Endometrium (tissue), 2 donors: ENCODE results near the gene CARS1.

Source experiments
- FAIRE-seq: peaks from 2 replicates; lab custom pipeline; 2012; peaks lifted over from hg19 to GRCh38; lab: Jason Lieb, UNC
- donor health status: control.
- donor health status: control.

CARS1 gene

DNA sequence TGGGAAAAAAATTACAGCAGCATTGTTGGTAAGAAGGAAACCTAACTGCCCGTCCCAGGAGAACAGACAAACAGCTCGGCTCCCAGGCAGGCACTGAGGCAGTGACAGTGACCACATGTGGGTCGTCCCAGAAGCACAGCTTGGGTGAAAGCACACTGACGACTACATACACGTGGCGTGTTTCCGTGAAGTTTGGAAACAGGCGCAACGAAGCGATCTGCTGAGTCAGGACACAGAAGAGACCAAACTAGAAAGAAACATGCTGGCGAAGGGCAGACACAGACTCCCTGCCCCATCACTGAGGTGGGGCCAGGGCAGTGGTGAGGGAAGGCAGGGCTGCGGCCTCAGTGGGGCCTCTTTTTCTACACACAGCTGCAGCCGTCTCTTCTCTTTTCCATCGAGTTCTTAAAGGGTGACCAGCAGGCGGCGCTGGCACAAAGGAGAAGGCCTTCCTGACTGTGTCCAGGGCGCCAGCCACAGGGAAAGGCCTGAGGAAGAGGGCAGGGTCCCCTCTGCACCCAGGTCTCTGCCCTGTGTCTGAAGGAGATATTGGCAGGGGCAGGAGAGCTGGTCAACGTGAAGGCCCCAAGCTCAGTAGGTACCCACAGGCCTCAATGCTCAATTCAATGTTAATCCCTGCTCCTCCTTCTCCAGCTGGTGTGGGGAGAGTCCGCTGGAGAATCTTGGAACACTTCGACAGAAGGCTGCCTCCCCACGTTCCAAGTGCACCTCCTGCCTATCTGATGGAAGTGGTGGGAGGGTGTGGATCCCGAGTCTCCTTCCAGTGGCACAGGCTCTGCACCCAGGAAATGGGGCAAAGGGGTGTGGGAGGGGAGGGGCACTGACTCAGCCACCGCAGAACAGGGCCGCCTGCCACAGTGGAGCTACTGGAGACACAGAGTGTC is 19.9 kb downstream of the CARS1 start:
- no peak for FAIRE-seq

DNA sequence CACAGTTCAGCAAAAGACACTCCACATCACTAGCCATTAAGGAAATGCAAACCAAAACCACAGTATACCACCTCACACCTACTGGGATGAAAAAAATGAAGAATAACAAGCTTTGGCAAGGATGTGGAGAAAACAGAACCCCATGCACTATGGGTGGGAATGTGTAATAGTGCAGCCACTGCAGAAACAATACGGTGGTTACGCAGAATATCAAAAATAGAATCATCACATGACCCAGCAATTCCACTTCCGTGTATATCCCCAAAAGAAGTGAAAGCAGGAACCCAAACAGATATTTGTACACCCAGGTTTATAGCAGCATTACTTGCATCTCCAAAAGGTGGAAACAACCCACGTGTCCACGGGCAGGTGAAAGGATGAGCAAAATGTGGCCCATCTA is 20.8 kb downstream of the CARS1 start:
- no peak for FAIRE-seq

DNA sequence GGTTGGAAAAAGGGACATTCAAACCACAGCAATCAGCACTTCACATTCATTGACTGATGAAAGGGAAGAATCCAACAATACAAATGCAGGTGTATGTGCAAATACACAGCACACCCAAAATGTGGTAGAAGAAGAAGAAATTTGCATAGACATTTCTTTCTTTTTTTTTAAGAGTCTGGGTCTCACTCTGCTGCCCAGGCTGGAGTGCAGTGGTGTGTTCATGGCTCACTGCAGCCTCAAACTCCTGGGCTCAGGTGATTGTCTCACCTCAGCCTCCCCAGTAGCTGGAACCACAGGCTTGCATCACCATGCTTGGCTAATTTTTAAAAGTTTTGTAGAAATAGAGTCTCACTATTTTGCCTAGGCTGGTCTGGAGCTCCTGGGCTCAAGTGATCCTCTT is 21.9 kb downstream of the CARS1 start:
- FAIRE-seq = no peak

DNA sequence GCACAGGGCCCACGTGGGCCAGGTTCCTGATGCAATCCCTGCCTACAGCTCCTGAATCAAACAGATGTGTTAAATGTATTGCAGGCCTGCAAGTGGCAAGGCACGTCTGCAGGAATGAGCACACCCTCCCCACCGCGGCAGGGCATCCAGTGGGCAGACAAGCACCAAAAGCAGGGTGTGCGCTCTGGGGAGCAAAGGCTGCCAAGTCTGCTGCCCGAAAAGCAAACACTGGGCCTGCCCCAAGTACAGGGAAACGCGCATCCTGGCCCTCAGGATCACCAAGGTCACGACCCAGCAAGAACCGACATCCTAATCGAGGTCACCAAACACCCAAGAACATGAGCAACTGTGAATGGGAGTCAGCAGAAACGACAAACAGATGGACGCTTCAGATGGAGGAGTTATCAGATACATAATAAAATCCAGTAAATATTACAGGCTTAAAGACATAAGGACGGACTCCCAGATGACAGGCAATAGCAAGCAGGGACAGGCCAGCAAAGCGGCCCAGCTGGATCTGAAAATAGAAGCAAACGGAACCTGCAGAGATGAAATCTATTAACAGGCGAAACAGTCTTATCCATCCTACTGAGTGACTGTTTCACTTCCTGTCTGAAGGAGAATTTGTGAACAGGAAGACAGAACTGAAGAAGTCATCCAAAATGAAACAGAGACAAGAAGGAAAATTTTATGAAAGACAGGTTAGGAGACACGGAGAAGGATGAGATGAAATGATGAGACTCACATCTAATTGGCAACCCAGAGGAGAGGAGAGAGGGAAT is 26.7 kb downstream of the CARS1 start:
- FAIRE-seq = no peak

DNA sequence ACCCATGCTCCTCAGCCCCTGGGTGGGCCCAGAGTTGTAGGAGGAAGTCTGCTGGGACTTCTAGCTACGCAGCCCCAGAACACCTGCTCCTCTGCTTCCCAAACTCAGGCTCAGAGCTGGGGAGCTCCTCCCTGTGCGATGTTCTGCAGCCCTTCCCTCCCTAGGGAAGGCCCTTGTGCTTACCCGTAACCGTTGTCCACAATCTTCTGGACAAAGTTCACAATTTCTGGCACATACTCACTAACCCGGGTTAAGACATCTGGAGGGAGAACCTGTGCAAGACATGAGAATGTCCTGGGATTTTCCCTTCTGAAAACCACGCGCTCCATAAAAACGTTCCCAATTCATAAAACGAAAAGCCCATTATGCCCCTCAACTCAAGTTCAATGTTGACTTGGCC is 28.4 kb downstream of the CARS1 start:
- FAIRE-seq = no peak

DNA sequence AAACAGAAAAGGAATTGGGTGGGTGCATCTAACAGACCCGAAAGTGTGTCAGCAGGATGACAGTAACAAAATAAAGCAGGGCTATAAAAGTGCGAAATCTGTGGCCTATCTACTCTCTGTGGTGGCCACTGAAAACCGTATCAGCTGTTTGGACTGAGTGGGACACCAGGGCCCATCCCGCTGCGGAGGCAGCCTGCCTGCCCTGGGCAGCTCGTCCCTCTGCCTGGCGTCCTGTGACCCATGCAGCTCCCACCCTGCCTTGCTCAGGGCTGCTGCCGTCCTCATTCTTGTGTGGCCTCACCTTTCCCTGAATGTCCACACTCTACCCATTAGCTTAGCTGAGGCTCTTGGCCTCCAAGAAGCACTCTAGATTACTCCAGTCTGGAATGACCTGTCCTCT is 30.4 kb downstream of the CARS1 start:
- no peak for FAIRE-seq

DNA sequence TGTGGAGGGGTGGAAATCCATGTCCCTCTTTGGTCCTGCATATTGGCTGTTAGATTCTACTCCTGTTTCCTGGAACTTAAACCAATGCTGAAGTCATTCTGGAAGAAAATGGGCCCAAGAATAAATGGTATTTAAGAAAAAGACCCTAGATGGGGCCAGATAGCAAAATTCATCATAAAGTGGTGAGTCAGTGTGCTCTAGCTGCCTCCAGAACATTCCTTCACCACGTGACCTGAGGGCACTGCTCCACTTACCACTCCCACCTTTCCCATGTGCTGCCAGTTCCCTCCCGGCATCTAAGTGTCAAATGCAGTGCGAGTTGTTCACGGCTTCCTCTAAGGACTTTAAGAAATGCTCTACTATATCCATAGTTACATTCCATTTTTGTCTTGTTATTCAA is 34.2 kb downstream of the CARS1 start:
- no peak for FAIRE-seq

DNA sequence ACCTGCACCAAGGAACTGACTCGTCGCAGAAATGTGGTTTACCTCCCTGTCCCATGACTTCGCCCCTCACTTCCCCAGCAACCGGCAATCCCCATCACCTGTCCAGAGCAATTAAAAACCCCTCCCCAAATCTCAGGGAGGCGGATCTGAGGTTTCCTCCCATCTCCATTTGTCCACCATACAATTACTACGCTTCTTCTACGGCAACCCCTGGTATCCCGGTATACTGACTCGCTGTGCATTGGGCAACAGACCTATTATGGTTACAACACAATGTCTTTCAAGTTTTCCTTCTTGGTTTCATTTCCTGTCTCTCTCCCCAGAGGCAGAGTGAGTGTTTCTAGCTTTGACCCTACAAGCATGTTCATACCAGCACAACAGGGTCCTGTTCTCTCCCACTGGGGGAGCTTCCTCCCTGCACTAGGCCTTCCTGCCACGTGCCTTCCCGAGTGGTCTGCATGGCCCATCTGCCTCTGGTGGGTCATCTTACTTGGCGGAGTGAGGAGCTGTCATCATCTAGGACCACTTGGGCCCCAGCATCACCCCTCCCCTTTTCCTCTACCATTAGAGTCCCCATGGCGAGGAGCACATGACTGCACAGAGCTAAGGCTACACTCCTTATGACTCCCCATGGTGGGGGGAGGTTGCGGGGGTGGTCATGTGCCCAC is 34.8 kb downstream of the CARS1 start:
- no peak for FAIRE-seq

DNA sequence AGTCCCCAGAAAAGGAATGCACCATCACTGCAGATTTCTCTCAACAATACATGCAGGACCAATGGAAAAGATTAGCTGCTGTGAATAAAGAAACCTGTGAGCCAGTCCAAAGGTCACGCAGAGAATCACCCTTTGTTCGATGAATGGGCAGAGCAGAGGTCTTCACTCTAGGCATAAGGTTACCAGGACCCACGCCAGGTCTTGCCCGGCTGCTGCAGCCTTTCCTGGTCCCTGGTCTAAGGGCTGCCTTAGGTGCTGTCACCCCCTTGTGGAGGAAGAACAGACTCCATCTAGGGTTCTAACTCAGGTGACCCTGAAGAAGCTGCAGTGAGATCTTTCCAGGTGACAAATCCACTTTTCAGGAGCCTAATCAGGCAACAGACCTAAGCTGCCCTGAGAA is 36.1 kb downstream of the CARS1 start:
- FAIRE-seq = no peak

DNA sequence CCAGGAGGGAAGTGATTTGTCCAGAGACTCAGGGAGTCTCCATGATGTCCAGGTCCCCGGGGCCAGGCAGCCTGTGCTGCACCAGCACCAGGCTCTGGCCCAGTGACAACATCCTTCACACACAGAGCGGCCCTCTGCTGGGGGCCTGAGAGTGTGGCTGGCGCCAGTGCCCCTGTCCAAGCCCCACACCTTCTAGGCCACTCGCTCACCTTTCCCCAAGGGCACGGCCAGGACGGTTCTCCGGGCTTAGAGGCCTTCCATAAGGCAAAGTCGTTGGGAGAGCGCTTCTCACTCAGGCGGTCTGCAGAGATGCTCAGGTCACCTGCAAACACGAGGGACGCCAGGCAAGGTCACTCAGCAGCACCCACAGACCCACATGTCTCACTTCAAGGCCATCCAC is 37.2 kb downstream of the CARS1 start:
- FAIRE-seq = no peak

DNA sequence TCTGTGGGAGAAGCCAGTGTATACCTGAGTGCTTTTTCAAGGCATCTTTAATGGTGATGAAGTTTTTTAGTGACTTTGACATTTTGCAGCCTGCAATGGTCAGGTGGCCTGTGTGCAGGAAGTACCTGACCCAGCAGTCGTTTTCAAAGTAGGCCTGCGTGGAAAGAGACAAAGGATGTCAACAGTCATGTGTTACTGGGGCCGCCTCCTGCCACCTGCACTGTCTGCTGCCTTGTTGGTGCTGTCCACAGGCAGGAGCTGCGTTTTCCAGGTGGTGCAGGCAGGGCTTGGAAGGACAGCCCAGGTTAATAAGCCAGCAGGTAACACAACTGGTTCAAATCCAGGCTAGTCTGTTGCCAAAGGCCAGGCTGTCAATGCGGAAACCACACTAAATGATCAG is 38.6 kb downstream of the CARS1 start:
- no peak for FAIRE-seq

DNA sequence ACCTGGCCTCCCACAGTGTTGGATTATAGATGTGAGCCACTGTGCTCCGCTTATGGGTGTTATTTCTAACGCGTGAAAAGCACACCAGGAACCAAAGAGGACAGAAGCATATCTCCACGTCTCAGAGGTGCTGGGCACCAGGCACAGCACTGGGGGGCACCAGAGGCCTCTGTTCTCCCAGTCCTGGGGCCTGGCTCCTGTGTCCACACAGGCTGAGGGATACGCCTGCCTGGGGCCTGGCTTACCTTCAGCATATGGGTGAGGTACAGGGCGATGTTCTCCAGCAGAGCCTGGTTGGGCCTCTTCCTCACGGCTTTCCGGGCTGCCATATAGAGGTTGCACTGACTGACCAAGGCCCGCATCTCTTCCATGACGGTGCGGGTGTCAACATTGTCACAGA is 40.4 kb downstream of the CARS1 start:
- FAIRE-seq = no peak

DNA sequence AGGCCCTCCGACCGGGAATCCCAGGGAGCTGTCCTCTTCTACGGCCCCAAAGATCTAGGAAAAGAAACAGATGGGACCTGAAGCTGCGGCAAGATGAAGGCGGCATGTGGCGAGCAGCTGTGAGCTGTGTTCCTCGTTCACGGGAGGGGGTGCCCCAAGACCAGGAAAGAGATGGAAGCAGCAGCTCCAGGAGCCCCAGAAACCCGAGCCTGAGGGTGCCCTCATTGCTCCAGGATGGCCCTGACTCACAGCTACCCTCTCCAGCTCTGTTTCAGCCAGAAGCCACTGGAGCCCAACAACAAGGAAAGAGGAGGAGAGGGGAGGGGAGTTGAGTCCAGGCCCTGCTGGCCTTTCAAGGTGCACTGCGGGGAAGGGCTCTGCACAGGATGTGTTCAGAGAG is 41.4 kb downstream of the CARS1 start:
- no peak for FAIRE-seq

DNA sequence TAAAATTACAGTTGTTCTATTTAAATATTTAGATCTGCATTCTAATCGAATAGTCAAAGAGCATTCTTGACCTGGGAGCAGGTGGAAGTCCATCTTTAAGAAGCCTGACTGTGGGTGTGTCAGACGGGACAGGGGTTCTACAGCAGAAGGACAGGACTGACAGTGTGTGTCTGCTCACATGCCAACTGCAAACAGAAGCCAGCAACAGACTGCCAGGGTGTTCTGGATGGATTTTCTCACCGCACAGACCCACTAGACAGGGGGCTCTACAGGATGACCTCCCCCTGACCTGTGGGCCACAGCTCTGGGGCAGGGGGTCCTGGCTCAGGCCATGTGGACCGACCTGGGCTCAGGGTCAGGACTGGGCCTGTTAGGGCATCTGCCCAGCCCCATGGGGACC is 42.3 kb downstream of the CARS1 start:
- FAIRE-seq = no peak

DNA sequence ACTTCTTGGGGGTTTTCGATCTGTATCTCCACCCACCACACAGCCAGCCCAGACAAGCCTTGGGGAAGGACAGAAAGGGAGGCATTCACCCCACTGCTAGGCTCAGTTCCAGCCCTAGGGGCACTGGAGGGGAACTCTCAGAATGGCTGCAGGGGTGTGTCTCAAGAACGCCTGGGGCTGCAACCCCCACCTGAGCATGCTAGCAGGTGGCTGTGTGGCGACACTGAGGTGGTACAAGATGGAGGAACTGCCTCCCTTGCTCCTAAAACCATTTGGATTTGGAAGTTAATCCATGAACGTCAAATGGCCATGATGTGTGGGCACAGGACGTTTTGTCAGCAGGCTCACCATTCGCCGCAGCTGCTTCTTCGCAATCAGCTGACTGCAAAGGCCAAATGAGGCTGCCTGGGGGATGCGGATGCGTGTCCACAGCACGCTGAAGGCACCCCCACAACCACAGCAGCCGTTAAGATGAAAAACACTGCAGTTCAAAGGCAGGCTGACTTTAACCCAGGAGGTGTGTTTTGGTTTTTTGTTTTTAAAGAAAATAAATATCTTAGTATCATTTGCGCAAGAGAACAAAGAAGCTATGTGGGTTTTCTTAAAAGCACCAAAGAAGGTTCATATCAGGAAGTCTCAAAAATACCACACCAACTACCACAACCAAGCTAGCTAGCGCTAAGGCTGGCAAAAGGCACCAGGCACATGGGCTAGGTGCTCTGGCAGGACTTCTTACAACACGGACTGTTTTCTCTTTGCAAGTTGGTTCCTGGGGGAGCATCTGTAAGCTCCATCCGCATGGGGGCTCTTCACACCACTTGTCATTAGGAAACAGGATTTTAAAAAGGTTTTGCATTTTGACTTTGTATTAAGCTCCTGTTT is 42.9 kb downstream of the CARS1 start:
- FAIRE-seq = no peak

DNA sequence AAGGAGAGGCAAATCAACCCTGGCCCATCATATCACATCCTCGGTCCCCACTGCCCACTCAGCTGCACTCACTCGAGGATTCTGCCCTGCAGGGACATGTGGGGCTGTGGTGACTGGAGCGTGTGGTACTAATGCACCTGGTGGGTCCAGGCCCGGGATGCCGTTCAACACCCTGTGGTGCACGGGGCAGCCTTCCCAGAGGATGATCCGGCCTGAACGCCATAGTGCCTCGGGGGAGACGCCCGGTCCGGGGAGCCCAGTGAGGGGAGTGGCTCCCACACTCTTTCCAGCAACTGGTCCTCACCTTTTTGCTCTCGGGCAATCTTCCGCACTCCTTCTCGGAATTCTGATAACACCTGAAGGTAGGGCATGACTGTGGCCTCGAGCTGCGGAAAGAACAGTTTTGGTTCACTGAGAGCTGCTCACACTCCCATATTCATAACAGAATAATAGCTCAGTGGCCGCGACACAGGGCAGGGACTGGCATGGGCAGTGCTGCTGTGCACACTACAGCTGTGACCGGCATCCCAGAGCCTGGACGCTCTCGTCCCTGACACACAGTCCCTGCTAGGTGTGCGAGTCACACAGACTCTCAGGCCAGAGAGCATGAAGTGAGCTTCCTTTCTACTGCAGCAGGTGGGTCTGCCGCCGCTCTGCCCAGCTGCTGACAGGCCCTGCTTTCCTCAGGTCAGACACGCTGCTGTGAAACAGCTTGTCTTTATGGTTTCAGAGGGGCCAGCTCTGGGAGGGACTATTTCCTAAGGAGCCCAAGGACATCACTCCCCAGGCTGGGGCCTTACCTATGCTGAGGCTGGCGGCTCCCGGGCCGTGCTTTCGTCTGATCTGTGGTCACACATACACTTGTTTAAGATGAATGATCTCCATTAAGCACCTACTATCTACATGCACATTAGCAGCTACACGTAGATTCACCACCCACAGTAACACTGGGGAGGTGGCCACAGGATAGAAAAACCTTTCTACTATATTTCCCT is 45.0 kb downstream of the CARS1 start:
- FAIRE-seq = no peak

DNA sequence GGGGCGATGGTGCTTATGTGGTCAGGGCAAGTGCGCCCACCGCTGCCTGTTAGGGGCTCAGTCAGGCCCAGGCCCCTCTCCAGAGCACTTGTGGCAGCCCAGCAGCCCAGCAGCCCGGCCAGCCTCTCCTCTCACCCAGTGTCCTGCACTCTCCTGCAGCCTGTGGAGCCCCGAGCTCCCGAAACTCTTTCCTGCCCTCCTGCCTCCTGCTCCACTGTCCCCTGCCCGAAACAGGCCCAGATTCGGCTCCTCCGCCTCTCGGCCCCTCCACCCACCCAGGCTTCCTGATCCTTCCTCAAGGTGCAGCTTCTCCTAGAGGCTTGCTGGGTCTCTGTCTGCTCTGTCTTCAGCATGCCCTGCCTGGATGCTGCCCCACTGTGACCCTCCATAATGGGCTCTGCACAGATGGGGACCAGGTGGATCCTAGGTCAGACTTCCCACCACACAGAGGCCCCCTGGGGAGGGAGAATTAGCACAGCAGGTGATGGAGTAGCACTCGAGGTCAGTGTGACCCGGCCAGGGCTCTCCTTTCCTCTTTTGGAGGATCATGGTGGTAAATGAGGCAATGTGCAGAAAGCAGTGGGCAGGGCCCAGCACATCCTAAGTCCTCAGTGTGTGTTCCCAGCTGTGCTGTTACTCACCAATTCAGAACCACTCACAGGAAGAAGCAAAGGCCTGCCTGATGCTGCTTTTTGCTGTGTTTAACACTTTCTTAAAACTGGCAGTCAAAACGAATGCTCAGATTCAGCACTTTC is 46.5 kb downstream of the CARS1 start:
- no peak for FAIRE-seq

DNA sequence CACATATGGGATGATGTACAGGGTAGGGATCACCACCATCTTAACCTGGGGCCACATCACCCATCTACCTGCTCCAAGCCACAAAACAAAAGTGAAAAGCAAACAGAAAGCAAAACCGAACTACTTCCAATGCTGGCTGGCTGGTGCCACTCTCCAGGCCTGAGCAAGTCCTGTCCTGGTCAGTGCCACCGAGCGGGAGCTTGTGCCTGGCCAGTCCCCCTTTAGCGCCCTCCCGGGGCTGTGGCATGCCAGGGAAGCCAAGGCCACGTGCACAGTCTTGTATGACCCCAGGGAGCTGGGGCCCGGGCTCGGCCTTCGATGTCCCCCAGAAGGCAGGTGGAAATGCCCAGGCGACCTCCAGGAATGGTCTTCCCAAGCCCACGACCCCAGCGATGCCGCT is 47.2 kb downstream of the CARS1 start:
- no peak for FAIRE-seq

DNA sequence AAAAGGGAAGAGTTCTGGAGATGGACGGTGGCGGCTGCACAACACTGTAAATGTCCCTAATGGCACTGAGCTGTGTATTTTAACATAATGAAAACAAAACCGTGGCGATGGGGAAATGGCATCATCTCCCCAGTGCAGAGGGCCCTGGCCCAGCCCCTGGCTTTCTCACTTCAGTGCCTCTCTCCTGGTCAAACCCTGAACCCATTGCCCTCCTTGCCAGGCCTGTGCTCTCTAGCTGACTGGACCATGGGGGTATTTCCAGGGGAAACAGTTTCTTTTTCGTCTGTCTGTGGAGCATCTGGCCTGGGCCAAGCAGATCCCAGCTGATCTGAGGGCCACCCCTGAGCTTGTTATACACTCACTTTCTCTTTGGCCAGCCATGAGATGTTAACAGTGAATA is 47.7 kb downstream of the CARS1 start:
- FAIRE-seq = no peak

DNA sequence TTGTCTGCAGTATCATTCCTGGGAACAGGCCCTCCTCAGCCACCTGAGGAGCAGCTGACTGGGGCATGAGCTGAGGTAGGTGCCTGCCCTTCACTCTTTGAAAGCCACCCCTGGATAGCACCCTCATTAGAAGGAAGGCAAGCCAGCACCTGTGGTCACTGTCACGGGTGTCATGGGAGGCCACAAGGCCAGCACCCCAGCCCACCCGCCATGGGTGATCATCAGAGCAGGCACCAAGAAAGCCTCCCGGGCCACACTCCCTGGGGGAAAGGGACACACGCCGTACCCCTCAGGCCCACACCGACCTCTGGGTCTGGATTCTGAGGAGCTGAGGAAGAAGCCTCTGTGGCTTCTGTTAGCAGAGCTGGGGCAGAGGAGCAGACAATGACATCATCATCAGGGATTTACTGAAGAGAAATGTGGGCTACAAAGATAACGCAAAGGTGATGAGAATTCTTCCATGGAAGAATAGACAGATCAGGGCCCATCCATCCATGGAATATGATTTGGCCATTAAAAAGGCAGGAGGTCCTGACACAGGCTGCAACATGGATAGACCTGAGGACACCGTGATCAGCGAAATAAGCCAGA is 48.4 kb downstream of the CARS1 start:
- FAIRE-seq = no peak
